Progenitor cell of endocrine pancreas (in vitro differentiated cells): ENCODE measurements around the gene DUOX1. TPM values are rescaled to one million over a fixed set of nuclear protein-coding genes. Genes with fewer than 3 reads are reported as not detected.
A peak's percentile ranks its signal among the peaks of the same experiment; 100 is the strongest.

Source experiments
- DNase-seq: peaks from one replicate; pipeline ENCODE4 v3.0.0; 2021; ENCODE audit warnings: low spot score; ENCODE audit not compliant: unreplicated experiment
- H3K27ac Mint-ChIP-seq: 2 replicates; pipeline ENCODE4 v1.8.0; 2021; ENCODE audit warnings: mild to moderate bottlenecking, moderate library complexity, mixed read lengths
- H3K27me3 Mint-ChIP-seq: 2 replicates; pipeline ENCODE4 v1.8.0; 2021; ENCODE audit warnings: mixed read lengths
- H3K36me3 Mint-ChIP-seq: 2 replicates; pipeline ENCODE4 v1.8.0; 2022; ENCODE audit warnings: mixed read lengths; ENCODE audit not compliant: insufficient read depth
- H3K4me1 Mint-ChIP-seq: 2 replicates; pipeline ENCODE4 v1.8.0; 2021; ENCODE audit warnings: low read depth, mixed read lengths
- H3K4me3 Mint-ChIP-seq: 2 replicates; pipeline ENCODE4 v1.8.0; 2021; ENCODE audit warnings: low read depth, mild to moderate bottlenecking, moderate library complexity, mixed read lengths
- H3K9me3 Mint-ChIP-seq: 2 replicates; pipeline ENCODE4 v1.8.0; 2021; ENCODE audit warnings: low read depth, mixed read lengths
- total RNA-seq: library from RNA; stranded (reverse); gene quantifications from 2 replicates; pipeline ENCODE4 v1.2.1, GENCODE V29; 2021
- TF ChIP-seq, protein P1 (sequence below): fragments of 200-600 bp; sonication (generic); IDR thresholded peaks from one replicate; pipeline ENCODE4 v1.5.0; 2021; ENCODE audit warnings: antibody characterized with exemption, mild to moderate bottlenecking; ENCODE audit not compliant: unreplicated experiment

The DUOX1 gene
- total RNA-seq, 1 donor from 2014 or later, result 1.4 TPM

DNA sequence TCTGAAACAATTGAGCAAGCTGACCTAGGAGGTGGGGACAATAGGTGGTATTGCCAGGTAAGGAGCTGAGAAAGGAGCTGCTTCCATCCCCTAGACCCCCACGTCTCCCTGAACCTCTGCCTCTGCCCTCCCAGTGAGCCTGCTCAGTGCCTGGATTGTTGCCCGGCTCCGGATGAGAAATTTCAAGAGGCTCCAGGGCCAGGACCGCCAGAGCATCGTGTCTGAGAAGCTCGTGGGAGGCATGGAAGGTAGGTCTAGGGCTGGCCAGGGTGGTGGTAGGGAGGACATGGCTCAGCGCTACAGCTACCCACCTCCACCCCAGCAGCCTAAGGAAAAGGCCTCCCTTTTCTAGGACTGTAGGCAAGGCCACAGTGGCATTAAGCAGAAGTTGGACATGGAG is 13.3 kb downstream of the DUOX1 start:
- Mint-ChIP-seq H3K9me3 (no peaks in the 10 kb centered on the region), H3K27me3 (peaks cover 22% of the 10 kb centered on the region), H3K4me3 (no peak overlapping the region), H3K36me3 (no peaks in the 10 kb centered on the region), H3K4me1 (no peaks in the 10 kb centered on the region), H3K27ac (no peak overlapping the region)
- TF ChIP-seq, protein P1, sequence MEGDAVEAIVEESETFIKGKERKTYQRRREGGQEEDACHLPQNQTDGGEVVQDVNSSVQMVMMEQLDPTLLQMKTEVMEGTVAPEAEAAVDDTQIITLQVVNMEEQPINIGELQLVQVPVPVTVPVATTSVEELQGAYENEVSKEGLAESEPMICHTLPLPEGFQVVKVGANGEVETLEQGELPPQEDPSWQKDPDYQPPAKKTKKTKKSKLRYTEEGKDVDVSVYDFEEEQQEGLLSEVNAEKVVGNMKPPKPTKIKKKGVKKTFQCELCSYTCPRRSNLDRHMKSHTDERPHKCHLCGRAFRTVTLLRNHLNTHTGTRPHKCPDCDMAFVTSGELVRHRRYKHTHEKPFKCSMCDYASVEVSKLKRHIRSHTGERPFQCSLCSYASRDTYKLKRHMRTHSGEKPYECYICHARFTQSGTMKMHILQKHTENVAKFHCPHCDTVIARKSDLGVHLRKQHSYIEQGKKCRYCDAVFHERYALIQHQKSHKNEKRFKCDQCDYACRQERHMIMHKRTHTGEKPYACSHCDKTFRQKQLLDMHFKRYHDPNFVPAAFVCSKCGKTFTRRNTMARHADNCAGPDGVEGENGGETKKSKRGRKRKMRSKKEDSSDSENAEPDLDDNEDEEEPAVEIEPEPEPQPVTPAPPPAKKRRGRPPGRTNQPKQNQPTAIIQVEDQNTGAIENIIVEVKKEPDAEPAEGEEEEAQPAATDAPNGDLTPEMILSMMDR, result no peak
- DNase-seq, result no peak

DNA sequence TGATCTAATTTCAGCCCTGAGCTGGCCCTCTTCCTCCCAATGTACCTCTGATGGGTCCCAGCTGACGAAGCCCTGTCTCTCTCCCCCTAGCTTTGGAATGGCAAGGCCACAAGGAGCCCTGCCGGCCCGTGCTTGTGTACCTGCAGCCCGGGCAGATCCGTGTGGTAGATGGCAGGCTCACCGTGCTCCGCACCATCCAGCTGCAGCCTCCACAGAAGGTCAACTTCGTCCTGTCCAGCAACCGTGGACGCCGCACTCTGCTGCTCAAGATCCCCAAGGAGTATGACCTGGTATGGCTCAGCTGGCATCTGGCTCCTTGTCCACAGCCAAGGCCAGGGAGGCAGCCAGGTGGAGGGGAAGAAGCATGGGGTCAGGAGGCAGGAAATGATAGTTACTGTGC is 14.2 kb downstream of the DUOX1 start:
- no peak for DNase-seq
- Mint-ChIP-seq H3K9me3 (no peaks in the 10 kb centered on the region), H3K27ac (peak overlapping the region; percentile 59), H3K4me1 (peaks cover 2% of the 10 kb centered on the region), H3K4me3 (no peak overlapping the region), H3K36me3 (no peaks in the 10 kb centered on the region), H3K27me3 (peaks cover 22% of the 10 kb centered on the region)
- TF ChIP-seq, protein P1, result no peak

DNA sequence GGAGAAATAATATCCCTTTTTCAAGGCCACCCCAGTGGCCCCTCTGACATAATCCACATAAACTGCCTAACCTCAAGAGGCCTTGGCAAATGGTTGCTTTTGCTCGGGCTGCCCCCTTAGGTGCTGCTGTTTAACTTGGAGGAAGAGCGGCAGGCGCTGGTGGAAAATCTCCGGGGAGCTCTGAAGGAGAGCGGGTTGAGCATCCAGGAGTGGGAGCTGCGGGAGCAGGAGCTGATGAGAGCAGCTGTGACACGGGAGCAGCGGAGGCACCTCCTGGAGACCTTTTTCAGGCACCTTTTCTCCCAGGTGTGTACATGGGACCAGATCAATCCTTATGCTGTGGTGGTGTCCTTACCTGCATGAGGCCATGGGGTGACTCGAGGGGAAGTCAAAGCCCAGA is 15.0 kb downstream of the DUOX1 start:
- Mint-ChIP-seq H3K4me3 (no peak overlapping the region), H3K27me3 (peaks cover 22% of the 10 kb centered on the region), H3K27ac (no peak overlapping the region), H3K4me1 (peaks cover 3% of the 10 kb centered on the region), H3K36me3 (no peaks in the 10 kb centered on the region), H3K9me3 (no peaks in the 10 kb centered on the region)
- TF ChIP-seq, protein P1, result no peak
- DNase-seq, result no peak

DNA sequence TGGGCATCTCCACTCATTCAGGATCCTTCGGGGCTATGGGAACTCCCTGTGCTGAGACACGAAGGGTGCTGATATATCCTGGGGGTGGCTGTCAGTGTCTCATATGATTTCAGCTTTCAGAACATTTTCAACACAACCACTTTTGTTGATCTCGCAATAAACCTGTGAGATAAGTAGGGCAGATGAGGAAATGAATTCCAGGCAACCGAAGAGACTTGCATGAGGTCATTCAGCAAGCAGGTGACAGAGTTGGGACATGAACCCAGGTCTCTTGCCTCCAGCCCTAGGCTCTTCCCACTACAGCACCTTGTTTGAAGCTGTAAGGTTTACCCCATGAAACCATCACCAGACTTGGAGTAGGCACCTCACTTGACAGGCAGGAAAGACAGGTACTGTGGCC is 16.6 kb downstream of the DUOX1 start:
- DNase-seq, result no peak
- peaks cover 3% of the 10 kb centered on the region for H3K4me1 Mint-ChIP-seq
- no peak overlapping the region for H3K27ac Mint-ChIP-seq
- H3K36me3 Mint-ChIP-seq, result no peaks in the 10 kb centered on the region
- H3K4me3 Mint-ChIP-seq, result no peak overlapping the region
- H3K27me3 Mint-ChIP-seq, result peaks cover 24% of the 10 kb centered on the region
- TF ChIP-seq, protein P1, result no peak
- no peaks in the 10 kb centered on the region for H3K9me3 Mint-ChIP-seq

DNA sequence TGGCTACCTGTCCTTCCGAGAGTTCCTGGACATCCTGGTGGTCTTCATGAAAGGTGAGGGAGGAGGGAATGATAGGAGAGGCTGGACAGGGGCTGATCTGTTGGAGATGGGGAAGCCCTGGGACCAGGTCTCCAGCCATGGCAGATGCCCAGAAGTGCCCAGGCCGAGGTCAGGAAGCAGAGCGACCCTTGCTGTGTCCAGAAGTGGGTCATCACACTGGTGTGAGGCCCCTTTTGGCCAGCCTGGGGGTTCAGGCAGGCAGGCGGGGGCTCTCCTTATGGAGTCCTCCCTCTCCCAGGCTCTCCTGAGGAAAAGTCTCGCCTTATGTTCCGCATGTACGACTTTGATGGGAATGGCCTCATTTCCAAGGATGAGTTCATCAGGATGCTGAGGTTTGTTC is 17.8 kb downstream of the DUOX1 start:
- Mint-ChIP-seq H3K36me3 (peaks cover 6% of the 10 kb centered on the region), H3K27ac (peak overlapping the region; percentile 67), H3K4me1 (peaks cover 3% of the 10 kb centered on the region), H3K4me3 (no peak overlapping the region), H3K9me3 (no peaks in the 10 kb centered on the region), H3K27me3 (peaks cover 28% of the 10 kb centered on the region)
- no peak for DNase-seq
- TF ChIP-seq, protein P1, result no peak
